SK-MEL-5 (cell line): ENCODE data around the gene GNLY. TPM values are rescaled to one million over a fixed set of nuclear protein-coding genes. Genes with fewer than 3 reads are reported as not detected.
A peak's percentile ranks its signal among the peaks of the same experiment; 100 is the strongest.

ENCODE experiments used
- DNase-seq: peaks from one replicate; pipeline ENCODE4 v3.0.0-alpha.2; 2016; ENCODE audit warnings: low read depth, low spot score
- in situ Hi-C: cut with HindIII; loops from 2 replicates; pipeline ENCODE4 v1.10.0; 2016; ENCODE audit warnings: low sequenced_read_pairs, high pct_unique_total_duplicates, low pct_unique_long_range_greater_than_20kb
- total RNA-seq: library from RNA; depleted of rRNA; stranded (reverse); fragments of >200 nt; shearing (Covaris generic); gene quantifications from 2 replicates; pipeline ENCODE4 v1.2.3, GENCODE V29; 2014

GNLY gene
- total RNA-seq, 1 experiment from 2014 or later, result not detected

- in situ Hi-C loops, result no loop called here
- no peak for DNase-seq
These were observed 5.2 kb downstream of the GNLY start for GRCh38 chr2:85699325-85699724.

GRCh38 chr2:85702172-85702571 lies 8.0 kb downstream of the GNLY start:
- in situ Hi-C loops, result loop anchor here (25.0 kb wide), 1 partner anchor 110 kb away; no protein-coding TSS in a partner anchor
- DNase-seq, result no peak

GRCh38 chr2:85702800-85703199 lies 8.6 kb downstream of the GNLY start:
- DNase-seq, result no peak
- in situ Hi-C loops, result loop anchor here (25.0 kb wide), 1 partner anchor 110 kb away; no protein-coding TSS in a partner anchor

- no peak for DNase-seq
- in situ Hi-C loops, result loop anchor here (25.0 kb wide), 1 partner anchor 109 kb away; no protein-coding TSS in a partner anchor
These were observed 9.2 kb downstream of the GNLY start for GRCh38 chr2:85703329-85703728.

GRCh38 chr2:85704038-85704437 lies 9.9 kb downstream of the GNLY start:
- no peak for DNase-seq
- in situ Hi-C loops, result loop anchor here (25.0 kb wide), 1 partner anchor 108 kb away; no protein-coding TSS in a partner anchor

GRCh38 chr2:85704800-85705679 lies 10.9 kb downstream of the GNLY start:
- in situ Hi-C loops, result loop anchor here (25.0 kb wide), 1 partner anchor 107 kb away; no protein-coding TSS in a partner anchor
- no peak for DNase-seq

GRCh38 chr2:85705680-85706039 lies 11.5 kb downstream of the GNLY start:
- in situ Hi-C loops, result loop anchor here (25.0 kb wide), 1 partner anchor 107 kb away; no protein-coding TSS in a partner anchor
- no peak for DNase-seq

GRCh38 chr2:85706063-85706462 lies 11.9 kb downstream of the GNLY start:
- in situ Hi-C loops, result loop anchor here (25.0 kb wide), 1 partner anchor 106 kb away; no protein-coding TSS in a partner anchor

GRCh38 chr2:85706599-85707296 lies 12.6 kb downstream of the GNLY start:
- in situ Hi-C loops, result loop anchor here (25.0 kb wide), 1 partner anchor 106 kb away; no protein-coding TSS in a partner anchor
- DNase-seq, result no peak

More at GRCh38 chr2:85706063-85706462, 11.9 kb downstream of the GNLY start:
- DNase-seq, result no peak

- DNase-seq, result peak; percentile 90
- in situ Hi-C loops, result loop anchor here (25.0 kb wide), 1 partner anchor 105 kb away; no protein-coding TSS in a partner anchor
These were observed 13.1 kb downstream of the GNLY start for GRCh38 chr2:85707304-85707703.

- in situ Hi-C loops, result loop anchor here (25.0 kb wide), 1 partner anchor 104 kb away; no protein-coding TSS in a partner anchor
- no peak for DNase-seq
These were observed 14.5 kb downstream of the GNLY start for GRCh38 chr2:85708641-85709040.

GRCh38 chr2:85709401-85709811 lies 15.2 kb downstream of the GNLY start:
- no peak for DNase-seq

GRCh38 chr2:85710687-85711577 lies 16.8 kb downstream of the GNLY start:
- no peak for DNase-seq
- in situ Hi-C loops, result loop anchor here (25.0 kb wide), 1 partner anchor 101 kb away; no protein-coding TSS in a partner anchor

More at GRCh38 chr2:85709401-85709811, 15.2 kb downstream of the GNLY start:
- in situ Hi-C loops, result loop anchor here (25.0 kb wide), 1 partner anchor 103 kb away; no protein-coding TSS in a partner anchor

GRCh38 chr2:85711578-85712060 lies 17.5 kb downstream of the GNLY start:
- in situ Hi-C loops, result loop anchor here (25.0 kb wide), 1 partner anchor 101 kb away; no protein-coding TSS in a partner anchor
- DNase-seq, result no peak

GRCh38 chr2:85712336-85712735 lies 18.2 kb downstream of the GNLY start:
- in situ Hi-C loops, result loop anchor here (25.0 kb wide), 1 partner anchor 100 kb away; no protein-coding TSS in a partner anchor
- DNase-seq, result no peak

- in situ Hi-C loops, result loop anchor here (25.0 kb wide), 1 partner anchor 99 kb away; no protein-coding TSS in a partner anchor
- peak; percentile 66 for DNase-seq
These were observed 18.9 kb downstream of the GNLY start for GRCh38 chr2:85712849-85713612.
